Measurements from ENCODE around the gene CDK13.

The CDK13 gene

GRCh38 chr7:40008223-40008815 is 58.3 kb downstream of the CDK13 start:
- DNase-seq (ENCODE audit: low read depth in 1 of 2, low spot score in 1 of 2), result no peak

GRCh38 chr7:40009301-40009700 is 59.2 kb downstream of the CDK13 start:
- DNase-seq (ENCODE audit: low read depth in 1 of 2, low spot score in 1 of 2), result no peak

GRCh38 chr7:40014376-40014775 is 64.3 kb downstream of the CDK13 start:
- DNase-seq (ENCODE audit: low read depth in 1 of 2, low spot score in 1 of 2), result no peak

DNA sequence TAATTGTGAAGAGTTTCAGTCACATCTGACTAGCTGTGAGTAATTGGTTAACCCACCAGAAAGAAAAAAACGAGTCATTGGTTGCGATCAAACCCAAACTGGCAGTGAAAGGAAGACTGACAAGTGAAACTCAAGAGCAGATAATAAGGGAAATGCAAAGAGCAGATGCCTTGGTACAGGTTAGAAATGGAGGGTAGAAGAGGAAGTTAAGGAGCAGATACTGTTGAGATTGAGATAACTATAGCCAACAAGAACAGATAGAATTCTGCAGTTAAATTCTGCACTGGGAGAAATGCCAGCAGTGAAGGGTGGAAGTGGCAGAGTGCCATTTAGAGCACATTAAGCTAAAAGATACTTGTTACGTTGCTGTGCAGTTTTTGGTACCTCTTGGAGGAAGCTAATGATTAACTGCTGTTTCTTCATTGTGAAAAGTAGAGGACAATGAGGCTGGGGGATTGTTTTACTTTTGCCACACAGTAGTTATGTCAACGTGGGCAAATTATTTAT is 65.8 kb downstream of the CDK13 start:
- DNase-seq (ENCODE audit: low read depth in 1 of 2, low spot score in 1 of 2), result no peak

GRCh38 chr7:40019558-40019957 is 69.5 kb downstream of the CDK13 start:
- no peak for DNase-seq (ENCODE audit: low read depth in 1 of 2, low spot score in 1 of 2)

- DNase-seq (ENCODE audit: low read depth in 1 of 2, low spot score in 1 of 2), result no peak
Measured at GRCh38 chr7:40024048-40024447, 74.0 kb downstream of the CDK13 start.

GRCh38 chr7:40024841-40025240 is 74.8 kb downstream of the CDK13 start:
- DNase-seq (ENCODE audit: low read depth in 1 of 2, low spot score in 1 of 2), result no peak

DNA sequence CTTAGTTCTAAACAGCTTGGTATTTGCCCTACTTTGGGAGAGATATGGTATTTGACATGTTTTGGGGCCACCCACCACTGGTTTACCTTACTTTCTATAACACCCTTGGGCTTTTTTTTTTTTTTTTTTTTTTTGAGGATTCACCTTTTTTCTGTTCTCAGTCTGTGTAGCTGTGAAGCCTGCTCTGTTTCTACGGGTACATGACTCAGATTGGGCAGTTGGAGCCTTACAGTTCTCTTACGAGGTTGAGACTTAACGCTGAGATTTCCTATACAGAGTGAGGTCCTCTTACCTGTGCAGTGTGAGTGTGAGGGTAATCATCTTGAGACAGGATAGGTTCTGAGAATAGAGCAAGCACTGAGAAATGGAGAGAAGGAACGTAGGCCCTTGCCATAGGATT is 77.5 kb downstream of the CDK13 start:
- no peak for DNase-seq (ENCODE audit: low read depth in 1 of 2, low spot score in 1 of 2)

DNA sequence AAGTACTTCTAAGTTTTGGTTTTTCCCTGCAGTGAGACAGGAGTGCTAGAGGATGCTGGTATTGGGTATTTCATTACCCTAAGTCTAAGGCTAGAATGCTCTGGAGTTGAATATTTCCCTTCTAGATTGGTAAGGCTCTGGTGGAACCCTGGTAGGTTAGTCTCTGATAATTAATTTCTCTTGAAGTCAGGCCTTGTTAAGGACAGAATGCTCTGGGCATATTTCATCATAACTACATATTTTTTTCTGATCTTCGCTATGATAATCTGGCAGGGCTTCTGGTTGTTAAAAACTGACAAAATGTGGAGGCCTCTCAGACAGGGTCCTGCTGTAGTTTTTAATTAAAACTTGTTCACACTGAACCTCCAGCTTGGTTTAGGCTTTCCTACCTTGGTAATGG is 83.8 kb downstream of the CDK13 start:
- DNase-seq (ENCODE audit: low read depth in 1 of 2, low spot score in 1 of 2), result no peak

GRCh38 chr7:40041456-40041855 is 91.4 kb downstream of the CDK13 start:
- DNase-seq (ENCODE audit: low read depth in 1 of 2, low spot score in 1 of 2), result no peak

- DNase-seq (ENCODE audit: low read depth in 1 of 2, low spot score in 1 of 2), result no peak
Measured at GRCh38 chr7:40043164-40043563, 93.1 kb downstream of the CDK13 start.

DNA sequence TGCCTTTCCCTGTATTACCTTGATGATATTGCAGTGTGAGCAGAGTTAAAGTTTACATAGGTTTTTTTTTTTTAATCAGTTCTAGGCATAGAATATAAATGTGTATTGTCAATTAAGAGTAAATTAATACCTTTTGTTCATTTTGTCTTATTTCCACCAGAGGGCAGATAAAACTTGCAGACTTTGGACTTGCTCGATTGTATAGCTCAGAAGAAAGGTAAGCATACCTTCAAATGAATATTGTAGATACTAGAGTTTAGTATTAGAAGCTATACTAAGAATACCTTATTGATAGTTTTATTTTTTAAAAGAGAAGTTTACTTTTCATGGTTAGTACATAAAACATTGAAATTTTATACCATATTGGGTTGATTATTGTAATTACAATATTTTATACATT is 97.6 kb downstream of the CDK13 start:
- no peak for DNase-seq (ENCODE audit: low read depth in 1 of 2, low spot score in 1 of 2)

- no peak for DNase-seq (ENCODE audit: low read depth in 1 of 2, low spot score in 1 of 2)
Measured at GRCh38 chr7:40057292-40057691, 107.2 kb downstream of the CDK13 start.

- no peak for DNase-seq (ENCODE audit: low read depth in 1 of 2, low spot score in 1 of 2)
Measured at GRCh38 chr7:40058026-40058425, 108.0 kb downstream of the CDK13 start.

GRCh38 chr7:40058636-40059035 is 108.6 kb downstream of the CDK13 start:
- DNase-seq (ENCODE audit: low read depth in 1 of 2, low spot score in 1 of 2), result no peak

- DNase-seq (ENCODE audit: low read depth in 1 of 2, low spot score in 1 of 2), result no peak
Measured at GRCh38 chr7:40059057-40059456, 109.0 kb downstream of the CDK13 start.

DNA sequence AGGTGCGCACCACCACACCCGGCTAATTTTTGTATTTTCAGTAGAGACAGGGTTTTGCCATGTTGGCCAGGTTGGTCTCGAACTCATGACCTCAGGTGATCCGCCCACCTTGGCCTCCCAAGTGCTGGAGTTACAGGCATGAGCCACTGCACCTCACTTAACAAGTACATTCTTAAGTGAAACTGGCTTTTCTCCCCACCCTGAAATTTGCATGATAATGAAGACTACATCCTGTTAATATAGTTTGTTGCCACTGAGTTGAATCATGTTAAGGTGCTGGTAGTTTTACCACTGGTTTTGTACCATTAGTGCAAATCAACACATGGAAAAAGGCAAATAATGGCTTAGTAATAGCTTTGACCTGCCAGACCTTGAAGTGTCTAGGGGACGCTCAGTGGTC is 122.2 kb downstream of the CDK13 start:
- no peak for DNase-seq (ENCODE audit: low read depth in 1 of 2, low spot score in 1 of 2)

DNA sequence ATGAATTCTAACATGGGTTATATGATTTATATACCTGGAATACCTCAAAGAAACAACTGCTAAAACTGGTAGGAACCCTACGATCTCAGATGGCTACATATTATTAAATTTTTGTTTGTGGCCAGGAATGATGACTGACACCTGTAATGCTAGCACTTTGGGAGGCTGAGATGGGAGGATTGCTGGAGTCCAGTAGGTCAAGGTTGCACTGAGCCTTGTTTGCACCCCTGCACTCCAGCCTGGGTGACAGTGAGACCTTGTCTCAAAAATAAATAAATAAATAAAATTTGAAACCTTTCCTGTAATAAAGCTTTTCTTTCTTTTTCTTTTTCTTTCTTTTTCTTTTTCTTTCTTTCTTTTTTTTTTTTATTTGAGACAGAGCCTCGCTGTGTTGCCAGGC is 123.2 kb downstream of the CDK13 start:
- no peak for DNase-seq (ENCODE audit: low read depth in 1 of 2, low spot score in 1 of 2)

DNA sequence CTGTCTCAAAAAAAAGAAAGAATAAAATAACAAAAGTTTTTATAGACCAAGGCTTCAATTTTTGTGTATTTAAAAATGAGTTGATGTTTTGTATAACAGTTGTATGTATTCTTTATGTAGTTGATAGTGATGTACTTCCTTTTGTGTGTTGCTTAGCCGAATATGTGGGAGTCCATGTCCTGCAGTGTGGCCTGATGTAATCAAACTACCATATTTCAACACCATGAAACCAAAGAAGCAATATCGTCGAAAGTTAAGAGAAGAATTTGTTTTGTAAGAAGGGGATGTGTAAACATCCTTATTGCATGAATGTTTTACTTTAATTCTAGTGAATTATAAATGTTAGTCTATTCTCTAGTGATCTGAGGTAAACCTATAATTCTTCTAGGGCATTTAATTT is 127.8 kb downstream of the CDK13 start:
- no peak for DNase-seq (ENCODE audit: low read depth in 1 of 2, low spot score in 1 of 2)

DNA sequence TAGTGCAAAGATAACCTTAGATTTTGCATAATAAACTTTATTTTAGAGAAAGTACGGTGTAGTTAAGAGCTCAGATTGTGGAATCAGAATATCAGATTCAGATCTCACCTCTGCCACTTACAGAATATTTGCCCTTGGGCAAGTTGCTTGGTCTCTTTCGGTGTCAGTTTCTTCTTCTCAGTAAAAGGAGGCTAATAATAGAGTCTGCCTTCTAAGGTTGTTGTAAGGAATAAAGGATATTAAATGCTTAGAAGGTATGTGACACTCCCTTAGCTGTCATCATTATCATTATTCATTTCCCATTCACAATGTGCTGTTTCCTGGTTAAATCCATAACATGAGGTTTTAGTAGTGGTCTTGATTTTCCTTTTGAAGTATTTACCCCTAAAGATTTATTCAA is 142.1 kb downstream of the CDK13 start:
- DNase-seq (ENCODE audit: low read depth in 1 of 2, low spot score in 1 of 2), result no peak

- no peak for DNase-seq (ENCODE audit: low read depth in 1 of 2, low spot score in 1 of 2)
Measured at GRCh38 chr7:40093631-40094350, 143.7 kb downstream of the CDK13 start.

- no peak for DNase-seq (ENCODE audit: low read depth in 1 of 2, low spot score in 1 of 2)
Measured at GRCh38 chr7:40095230-40095629, 145.2 kb downstream of the CDK13 start.

All from activated CD4-positive, alpha-beta T cell treated with anti-CD3 and anti-CD28 coated beads, Interleukin-2, amount 50 U/mL, for 24 hours (primary cell).